HG02981 (cell line): ENCODE measurements around the gene FAM236B.
"Not testable (repeated sequence)": the region's sequence is repeated elsewhere in the genome, so short reads cannot be mapped to it uniquely, and the experiment has no call there.

Experiments
- ATAC-seq: cut with Tn5 transposase; IDR thresholded peaks from one replicate; pipeline ENCODE4 v1.9.1; 2021; ENCODE audit warnings: mild to moderate bottlenecking, moderate library complexity; ENCODE audit not compliant: unreplicated experiment

Gene FAM236B

DNA sequence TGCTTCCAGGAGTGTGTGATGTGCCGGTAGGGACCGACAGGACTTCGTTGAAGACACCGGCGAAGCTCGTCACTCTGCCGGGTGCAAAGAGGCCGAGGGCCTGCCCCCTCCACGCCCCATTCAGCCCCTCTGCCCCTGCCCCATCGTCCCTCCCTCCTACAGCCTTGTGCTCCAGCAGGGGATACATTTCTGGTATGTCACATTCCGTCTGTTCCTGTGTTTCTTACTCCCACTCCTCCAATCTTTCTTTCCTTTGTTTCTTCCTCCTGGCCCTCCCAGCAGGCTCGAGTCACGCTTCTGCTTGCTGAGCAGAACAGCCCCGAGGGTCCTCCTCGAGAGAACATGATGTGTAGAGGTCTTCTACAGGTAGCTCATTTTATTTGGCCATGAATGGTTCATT, at the start of gene FAM236B:
Gene FAM236B, minus strand, starts transcription at position 101 of the 400 bp plus-strand sequence. Its CDS starts 100 bp downstream, at position 1.
- not testable (repeated sequence) for ATAC-seq

DNA sequence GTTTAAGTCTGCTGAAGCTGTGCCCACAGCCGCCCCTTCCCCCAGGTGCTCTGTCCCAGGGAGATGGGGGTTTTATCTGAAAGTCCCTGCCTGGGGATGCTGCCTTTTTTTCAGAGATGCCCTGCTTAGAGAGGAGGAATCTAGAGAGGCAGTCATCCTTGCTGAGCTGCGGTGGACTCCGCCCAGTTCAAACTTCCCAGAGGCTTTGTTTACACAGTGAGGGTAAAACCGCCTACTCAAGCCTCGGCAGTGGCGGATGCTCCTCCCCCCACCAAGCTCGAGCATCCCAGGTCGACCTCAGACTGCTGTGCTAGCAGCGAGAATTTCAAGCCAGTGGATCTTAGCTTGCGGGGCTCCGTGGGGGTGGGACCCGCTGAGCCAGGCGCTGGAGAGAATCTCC, 48.2 kb upstream of the FAM236B start:
- not testable (repeated sequence) for ATAC-seq

DNA sequence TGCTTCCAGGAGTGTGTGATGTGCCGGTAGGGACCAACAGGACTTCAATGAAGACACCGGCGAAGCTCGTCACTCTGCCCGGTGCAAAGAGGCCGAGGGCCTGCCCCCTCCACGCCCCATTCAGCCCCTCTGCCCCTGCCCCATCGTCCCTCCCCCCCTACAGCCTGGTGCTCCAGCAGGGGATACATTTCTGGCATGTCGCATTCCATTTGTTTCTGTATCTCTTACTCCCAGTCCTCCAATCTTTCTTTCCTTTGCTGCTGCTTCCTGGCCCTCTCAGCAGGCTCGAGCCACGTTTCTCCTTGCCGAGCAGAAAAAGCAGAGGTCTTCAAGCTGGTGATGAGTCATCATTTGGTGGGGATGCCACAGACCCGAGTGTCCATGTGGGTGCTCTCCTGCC, 25.6 kb upstream of the FAM236B start, which contains the start of gene FAM236D:
Gene FAM236D, minus strand, starts transcription at position 101 of the 400 bp plus-strand sequence. Its CDS starts 100 bp downstream, at position 1.
- not testable (repeated sequence) for ATAC-seq

DNA sequence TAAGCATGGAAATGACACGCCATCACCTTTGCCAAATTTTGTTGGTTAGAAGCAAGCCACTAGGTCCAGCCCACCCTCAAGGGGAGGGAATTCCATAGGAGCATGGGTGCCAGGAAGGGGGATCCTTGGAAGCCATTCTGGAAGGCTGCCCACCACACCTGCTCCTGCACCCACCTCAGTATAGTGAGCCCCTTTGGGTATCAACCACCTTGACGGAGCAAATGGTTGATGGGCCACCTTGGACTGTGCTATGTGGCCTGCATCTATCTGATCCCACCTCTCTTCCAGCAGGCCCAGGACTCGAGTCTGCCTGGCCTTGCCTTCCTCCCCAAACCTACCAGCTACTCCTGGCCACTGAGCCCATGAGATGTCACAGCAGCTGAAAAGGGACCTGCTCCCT, 7.9 kb upstream of the FAM236B start:
- not testable (repeated sequence) for ATAC-seq

DNA sequence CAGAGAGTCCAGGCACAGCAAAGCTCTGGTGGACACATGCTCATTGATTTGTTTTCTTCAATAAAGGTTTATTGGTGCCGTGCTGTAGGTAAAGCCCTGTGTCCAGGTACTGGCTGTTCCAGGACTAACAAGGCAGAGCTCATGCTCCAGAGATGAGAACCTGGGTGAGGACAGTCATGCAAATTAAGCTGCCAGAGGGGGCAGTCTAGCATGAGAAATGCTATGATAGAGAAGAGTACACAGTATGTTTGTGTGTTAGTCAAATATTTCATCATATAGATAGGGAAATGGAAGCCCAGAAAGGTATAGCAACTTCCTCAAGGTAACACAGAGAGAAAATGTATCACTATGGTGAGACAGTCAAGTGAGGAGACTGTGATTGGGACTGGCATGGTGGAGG, 5.7 kb upstream of the FAM236B start:
- not testable (repeated sequence) for ATAC-seq

DNA sequence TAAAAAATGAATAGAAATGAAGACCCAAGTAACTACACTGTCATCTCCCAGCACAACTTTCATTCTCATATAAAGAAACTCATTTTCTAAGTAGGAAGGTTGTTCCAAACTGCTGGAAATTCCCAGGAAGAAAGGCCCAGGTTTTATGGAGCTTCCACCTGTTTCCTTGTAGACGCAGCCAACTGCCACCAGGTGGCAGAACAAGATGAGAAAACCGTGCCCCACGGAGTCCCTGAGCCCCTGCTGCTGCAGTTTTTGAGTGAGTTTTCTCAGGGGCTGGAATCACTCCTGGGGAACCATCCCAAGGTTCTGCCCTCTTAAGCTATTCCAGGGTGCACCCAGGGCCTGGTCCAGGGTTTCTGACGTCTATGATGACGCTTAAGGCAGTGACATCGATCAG, 1.5 kb upstream of the FAM236B start:
- ATAC-seq: not testable (repeated sequence)

DNA sequence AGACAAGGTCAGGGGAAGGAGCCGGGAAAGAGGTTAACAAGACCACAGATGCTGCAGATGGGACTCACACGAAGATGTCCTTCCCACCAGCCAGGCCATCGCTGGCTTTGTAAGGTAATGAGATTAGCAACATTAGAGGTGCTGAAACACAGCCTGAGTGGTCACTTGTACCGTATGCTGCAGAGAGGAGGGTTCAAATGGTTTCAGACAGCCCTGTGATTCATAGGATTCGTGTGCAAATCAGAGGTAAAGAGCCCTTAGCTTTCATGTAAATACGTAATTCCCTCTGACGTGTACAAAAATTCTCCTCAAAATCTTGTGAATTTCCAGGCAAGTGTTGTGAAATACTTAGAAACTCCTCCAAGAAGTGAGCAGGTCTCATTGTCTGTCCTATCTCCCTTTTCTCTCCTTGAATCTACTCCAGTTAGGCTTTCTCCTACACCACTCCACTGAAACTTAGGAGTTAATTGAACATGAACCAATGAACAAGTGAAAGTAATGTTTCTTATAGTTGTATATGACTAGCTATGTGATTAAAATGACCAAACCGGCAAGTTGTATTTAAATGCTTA, 991 bp upstream of the FAM236B start:
- not testable (repeated sequence) for ATAC-seq

DNA sequence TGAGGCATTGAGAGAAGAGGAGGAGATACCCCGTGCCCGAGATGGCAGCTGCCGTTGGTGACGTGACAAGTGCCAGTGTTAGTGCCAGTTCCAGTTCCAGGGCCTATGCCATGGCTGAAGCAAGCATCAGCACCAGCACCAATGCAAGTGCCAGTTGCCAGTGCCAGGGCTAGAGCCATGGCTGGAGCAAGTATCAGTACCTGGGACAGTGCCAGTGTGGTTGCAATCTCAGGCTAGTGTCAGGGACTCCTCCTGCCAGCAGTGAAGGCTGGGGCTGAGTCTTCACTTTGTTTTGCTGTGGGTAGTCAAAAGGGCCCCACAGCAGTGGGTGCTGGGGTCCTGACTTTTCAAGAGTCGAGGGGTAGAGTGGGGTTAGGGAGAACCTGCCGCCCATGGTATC, 4.3 kb downstream of the FAM236B start:
- ATAC-seq: not testable (repeated sequence)

DNA sequence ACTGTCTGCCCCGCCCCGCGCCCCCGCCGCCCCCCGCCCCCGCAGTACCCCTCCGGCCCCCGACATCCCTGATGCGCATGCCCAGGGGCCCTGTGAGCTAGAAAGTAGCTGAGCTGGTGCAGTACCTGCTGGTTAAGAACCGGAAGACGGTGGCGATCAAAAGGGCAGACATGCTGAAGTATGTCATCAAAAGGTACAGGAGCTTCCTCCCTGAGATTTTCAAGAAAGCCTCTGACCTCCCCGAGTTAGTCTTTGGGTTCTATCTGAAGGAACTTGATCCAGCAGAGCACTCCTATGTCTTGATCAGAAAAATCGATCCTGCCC, 5.0 kb downstream of the FAM236B start:
- ATAC-seq: peak; percentile 72

DNA sequence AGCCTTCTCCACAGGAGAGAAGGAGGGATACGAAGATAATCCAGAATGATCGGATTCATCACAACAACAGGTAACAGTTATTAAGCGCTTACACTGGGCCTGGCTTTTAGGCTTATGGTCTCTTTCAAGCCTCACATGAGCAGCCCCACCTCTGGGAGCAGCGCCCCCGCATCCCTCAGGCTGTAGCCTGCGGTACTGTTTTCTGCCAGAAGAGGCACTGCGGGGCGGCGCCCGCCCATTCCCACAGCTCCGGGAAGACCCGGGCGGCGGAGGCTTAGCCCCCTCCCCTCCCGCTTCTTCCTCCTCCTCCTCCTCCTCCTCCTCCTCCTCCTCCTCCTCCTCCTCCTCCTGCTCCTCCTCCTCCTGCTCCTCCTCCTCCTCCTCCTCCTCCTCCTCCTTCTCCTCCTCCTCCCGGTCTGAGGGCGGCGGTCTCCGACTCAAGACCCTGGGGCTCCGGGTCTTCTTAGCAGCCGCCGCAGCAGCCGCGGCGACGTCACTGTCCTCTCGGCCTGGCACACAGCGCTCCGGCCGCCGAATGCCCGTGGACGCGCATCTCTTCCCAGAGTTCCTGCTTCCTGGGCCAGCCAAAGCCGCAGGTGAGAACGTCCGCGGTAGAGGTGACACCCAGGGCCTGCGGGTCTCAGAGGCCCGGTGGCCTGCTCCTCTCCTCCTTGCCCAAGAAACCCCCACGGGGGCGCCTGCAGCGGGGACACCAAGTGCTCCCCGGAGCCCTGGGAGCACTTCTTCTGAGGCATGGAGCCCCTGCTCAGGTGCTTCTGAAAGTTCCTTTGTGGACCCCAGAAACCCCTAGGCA, 5.6 kb downstream of the FAM236B start, which contains the start of gene DMRTC1B:
Gene DMRTC1B, plus strand, starts transcription at position 238 of the 814 bp plus-strand sequence. CDS start 68,246 bp downstream, outside the sequence.
- peak; percentile 91 for ATAC-seq

DNA sequence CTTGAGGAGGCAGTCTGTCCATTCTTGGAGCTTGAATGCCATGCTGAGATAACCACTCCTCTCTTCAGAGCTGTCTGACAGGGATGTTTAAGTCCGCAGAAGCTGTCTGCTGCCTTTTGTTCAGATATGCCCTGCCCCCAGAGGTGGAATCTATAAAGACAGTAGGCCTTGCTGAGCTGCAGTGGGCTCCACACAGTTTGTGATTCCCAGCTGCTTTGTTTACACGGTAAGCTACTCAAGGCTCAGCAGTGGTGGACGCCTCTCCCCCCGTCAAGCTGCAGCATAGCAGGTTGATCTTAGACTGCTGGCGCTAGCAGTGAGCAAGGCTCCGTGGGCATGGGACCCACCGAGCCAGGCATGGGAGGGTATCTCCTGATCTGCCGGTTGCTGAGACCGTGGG, 22.0 kb downstream of the FAM236B start:
- ATAC-seq: not testable (repeated sequence)

DNA sequence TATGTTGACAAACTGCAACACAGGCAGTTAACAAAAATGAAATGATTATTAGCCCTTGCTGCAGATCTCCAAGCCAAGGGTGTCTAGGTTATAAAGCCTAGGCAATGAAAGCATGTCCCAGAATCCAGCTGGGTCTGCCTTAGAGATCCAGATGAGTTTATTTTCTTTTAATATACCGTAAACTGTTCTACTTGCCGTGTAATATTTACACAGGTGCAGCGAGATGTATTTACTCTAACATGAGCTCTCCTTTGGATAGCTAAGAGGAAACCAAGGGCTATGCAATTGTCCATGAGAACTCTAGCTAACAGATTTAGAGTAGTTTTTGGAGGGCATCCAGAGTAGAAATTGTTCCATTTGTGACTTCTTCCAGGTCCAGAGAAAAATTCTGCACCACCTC, 33.9 kb downstream of the FAM236B start:
- not testable (repeated sequence) for ATAC-seq

DNA sequence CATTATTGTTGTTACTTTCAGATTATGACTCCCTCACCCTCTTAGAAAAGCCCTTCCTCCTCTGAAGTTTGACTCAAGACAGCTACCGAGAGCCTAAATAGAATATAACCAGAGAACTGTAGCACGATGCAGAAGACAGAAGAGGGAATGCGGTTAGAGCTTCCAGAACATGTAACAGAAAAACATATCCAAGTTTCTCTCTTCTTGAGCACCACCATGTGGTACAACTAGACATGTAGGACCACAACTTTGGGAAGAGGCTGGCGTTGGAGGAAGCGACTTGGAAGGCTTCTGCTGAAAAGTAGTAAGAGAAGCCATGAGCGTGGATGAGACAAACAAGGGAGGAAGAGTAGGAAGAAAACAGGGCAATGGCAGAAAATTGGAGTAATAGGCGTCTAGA, 36.9 kb downstream of the FAM236B start:
- ATAC-seq: not testable (repeated sequence)

DNA sequence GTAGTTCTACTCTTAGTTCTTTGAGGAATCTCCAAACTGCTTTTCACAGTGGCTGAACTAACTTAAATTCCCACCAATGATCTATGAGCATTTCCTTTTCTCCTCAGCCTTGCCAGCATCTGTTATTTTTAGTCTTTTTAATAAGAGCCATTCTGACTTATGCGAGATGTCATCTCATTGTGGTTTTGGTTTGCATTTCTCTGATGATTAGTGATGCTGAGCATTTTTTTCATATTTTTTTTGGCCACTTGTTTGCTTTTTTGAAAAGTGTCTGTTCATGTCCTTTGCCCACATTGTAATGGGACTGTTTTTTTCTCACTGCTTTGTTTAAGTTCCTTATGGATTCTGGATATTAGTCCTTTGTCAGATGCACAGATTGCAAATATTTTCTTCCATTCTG, 46.9 kb downstream of the FAM236B start:
- ATAC-seq: no peak

DNA sequence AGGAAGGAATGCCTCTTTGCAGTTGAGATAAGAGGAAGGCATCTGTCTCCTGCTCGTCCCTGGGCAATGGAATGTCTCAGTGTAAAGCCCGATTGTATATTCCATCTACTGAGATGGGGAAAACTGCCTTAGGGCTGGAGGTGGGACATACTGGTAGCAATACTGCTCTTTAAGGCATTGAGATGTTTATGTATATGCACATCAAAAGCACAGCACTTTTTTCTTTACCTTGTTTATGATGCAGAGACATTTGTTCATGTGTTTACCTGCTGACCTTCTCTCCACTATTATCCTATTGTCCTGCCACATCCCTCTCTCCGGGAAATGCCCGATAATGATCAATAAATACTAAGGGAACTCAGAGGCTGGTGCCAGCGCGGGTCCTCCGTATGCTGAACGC, 48.8 kb downstream of the FAM236B start:
- ATAC-seq: not testable (repeated sequence)
